ENCODE results near the gene PDE11A. TPM values are rescaled to one million over a fixed set of nuclear protein-coding genes. Genes with fewer than 3 reads are reported as not detected.

PDE11A gene
- total RNA-seq, 1 experiment from 2014 or later = not detected

GRCh38 chr2:177992992-177993391, 79.6 kb downstream of the PDE11A start:
- no peak overlapping the region for H3K4me3 Mint-ChIP-seq (ENCODE audit: unreplicated experiment)
- ChIA-PET CTCF (interaction anchor here (0.7 to 2.0 kb wide), 3 partner anchors 9 to 336 kb away, joined by 3 to 15 read pairs (median 5); no protein-coding TSS in a partner anchor), POLR2A (no interaction called here)
- no peak for TF ChIP-seq CTCF (IDR thresholded peaks at IDR 0.05; ENCODE audit: unreplicated experiment)
- no peaks in the 10 kb centered on the region for H3K36me3 Mint-ChIP-seq (ENCODE audit: insufficient read depth, unreplicated experiment)
- H3K4me1 Mint-ChIP-seq (ENCODE audit: insufficient read depth, unreplicated experiment) = no peaks in the 10 kb centered on the region
- intact Hi-C loops (cut with micrococcal nuclease) = no loop called here
- BruUV-seq (replicated peaks) = no TSS peak
- no peak overlapping the region for H3K27ac Mint-ChIP-seq (ENCODE audit: low read depth, unreplicated experiment)
- DNase-seq (ENCODE audit: unreplicated experiment) = no peak
- no peaks in the 10 kb centered on the region for H3K27me3 Mint-ChIP-seq (ENCODE audit: insufficient read depth, unreplicated experiment)
- no peaks in the 10 kb centered on the region for H3K9me3 Mint-ChIP-seq (ENCODE audit: unreplicated experiment)

GRCh38 chr2:177989029-177989885, 83.3 kb downstream of the PDE11A start:
- no peaks in the 10 kb centered on the region for H3K9me3 Mint-ChIP-seq (ENCODE audit: unreplicated experiment)
- H3K36me3 Mint-ChIP-seq (ENCODE audit: insufficient read depth, unreplicated experiment) = no peaks in the 10 kb centered on the region
- ChIA-PET POLR2A (no interaction called here), CTCF (interaction anchor here (0.7 to 1.7 kb wide), 5 partner anchors 12 to 191 kb away, joined by 3 to 7 read pairs (median 3); no protein-coding TSS in a partner anchor)
- no TSS peak for BruUV-seq (replicated peaks)
- no peaks in the 10 kb centered on the region for H3K4me1 Mint-ChIP-seq (ENCODE audit: insufficient read depth, unreplicated experiment)
- H3K27ac Mint-ChIP-seq (ENCODE audit: low read depth, unreplicated experiment) = no peak overlapping the region
- no peak for DNase-seq (ENCODE audit: unreplicated experiment)
- TF ChIP-seq CTCF (IDR thresholded peaks at IDR 0.05; ENCODE audit: unreplicated experiment) = no peak
- no peak overlapping the region for H3K4me3 Mint-ChIP-seq (ENCODE audit: unreplicated experiment)
- intact Hi-C loops (cut with micrococcal nuclease) = loop anchor here (10.0 kb wide), 1 partner anchor 174 kb away; no protein-coding TSS in a partner anchor
- peaks cover 26% of the 10 kb centered on the region for H3K27me3 Mint-ChIP-seq (ENCODE audit: insufficient read depth, unreplicated experiment)

- ChIA-PET POLR2A (interaction anchor here (0.7 kb wide), 1 partner anchor 429 kb away, joined by 3 read pairs; no protein-coding TSS in a partner anchor), CTCF (interaction anchor here (0.6 to 2.6 kb wide), 12 partner anchors 8 to 537 kb away, joined by 3 to 15 read pairs (median 4); no protein-coding TSS in a partner anchor)
- Mint-ChIP-seq H3K9me3 (ENCODE audit: unreplicated experiment) (no peaks in the 10 kb centered on the region), H3K36me3 (ENCODE audit: insufficient read depth, unreplicated experiment) (no peaks in the 10 kb centered on the region), H3K27ac (ENCODE audit: low read depth, unreplicated experiment) (no peak overlapping the region), H3K27me3 (ENCODE audit: insufficient read depth, unreplicated experiment) (peaks cover 26% of the 10 kb centered on the region), H3K4me1 (ENCODE audit: insufficient read depth, unreplicated experiment) (no peaks in the 10 kb centered on the region), H3K4me3 (ENCODE audit: unreplicated experiment) (no peak overlapping the region)
- intact Hi-C loops (cut with micrococcal nuclease) = loop anchor here (5.0 to 10.0 kb wide), 3 partner anchors 83 to 433 kb away; no protein-coding TSS in a partner anchor
- peak; percentile 20 for DNase-seq (ENCODE audit: unreplicated experiment)
- no TSS peak for BruUV-seq (replicated peaks)
- no peak for TF ChIP-seq CTCF (IDR thresholded peaks at IDR 0.05; ENCODE audit: unreplicated experiment)
These were observed 87.8 kb downstream of the PDE11A start for GRCh38 chr2:177984749-177985148.

- BruUV-seq (replicated peaks) = no TSS peak
- intact Hi-C loops (cut with micrococcal nuclease) = loop anchor here (1.0 to 10.0 kb wide), 4 partner anchors 84 to 434 kb away; no protein-coding TSS in a partner anchor
- ChIA-PET CTCF (interaction anchor here (0.5 to 2.6 kb wide), 25 partner anchors 10 to 865 kb away, joined by 3 to 15 read pairs (median 4); no protein-coding TSS in a partner anchor), POLR2A (interaction anchor here (0.7 to 1.1 kb wide), 3 partner anchors 16 to 131 kb away, joined by 3 read pairs; no protein-coding TSS in a partner anchor)
- H3K4me3 Mint-ChIP-seq (ENCODE audit: unreplicated experiment) = no peak overlapping the region
- DNase-seq (ENCODE audit: unreplicated experiment) = peak; percentile 76
- H3K9me3 Mint-ChIP-seq (ENCODE audit: unreplicated experiment) = no peaks in the 10 kb centered on the region
- peak; percentile 65 for TF ChIP-seq CTCF (IDR thresholded peaks at IDR 0.05; ENCODE audit: unreplicated experiment)
- H3K27me3 Mint-ChIP-seq (ENCODE audit: insufficient read depth, unreplicated experiment) = peaks cover 26% of the 10 kb centered on the region
- no peaks in the 10 kb centered on the region for H3K36me3 Mint-ChIP-seq (ENCODE audit: insufficient read depth, unreplicated experiment)
- no peak overlapping the region for H3K27ac Mint-ChIP-seq (ENCODE audit: low read depth, unreplicated experiment)
- H3K4me1 Mint-ChIP-seq (ENCODE audit: insufficient read depth, unreplicated experiment) = no peaks in the 10 kb centered on the region
These were observed 89.3 kb downstream of the PDE11A start for GRCh38 chr2:177983183-177983788.

All from MCF 10A (cell line).